Natural killer cell (primary cell): ENCODE measurements around the gene PADI2. TPM values are rescaled to one million over a fixed set of nuclear protein-coding genes. Genes with fewer than 3 reads are reported as not detected.

ENCODE experiments used
- ATAC-seq, 3 donors: fragments of 150-1000 bp in 2 of 3; fragments of 200-7000 bp in 1 of 3; cut with Tn5 transposase; 1 replicate in 1 of 3; 2 replicates in 2 of 3; pipeline ENCODE4 v1.10.0; 2021; ENCODE audit warnings: mild to moderate bottlenecking in 2 of 3, moderate library complexity in 2 of 3
- DNase-seq, 2 donors: peaks; one replicate each; pipeline versions ENCODE4 v3.0.0 to v3.0.0-alpha.2; 2013 to 2021; ENCODE audit warnings: mixed read lengths in 1 of 2
- H3K27ac ChIP-seq: one replicate; pipeline ENCODE4 v1.5.1; 2013; ENCODE audit warnings: mild to moderate bottlenecking, low read length
- H3K27me3 ChIP-seq: one replicate; pipeline ENCODE4 v1.6.1; 2013; ENCODE audit warnings: low read length; ENCODE audit not compliant: control insufficient read depth, insufficient read depth
- H3K36me3 ChIP-seq: one replicate; pipeline ENCODE4 v1.6.1; 2013; ENCODE audit warnings: low read length; ENCODE audit not compliant: control insufficient read depth, insufficient read depth
- H3K4me1 ChIP-seq: one replicate; pipeline ENCODE4 v1.6.1; 2013; ENCODE audit warnings: low read length; ENCODE audit not compliant: control insufficient read depth, insufficient read depth
- H3K4me3 ChIP-seq: one replicate; pipeline ENCODE4 v1.5.1; 2013; ENCODE audit warnings: low read length
- H3K9me3 ChIP-seq: one replicate; pipeline ENCODE4 v1.6.1; 2013; ENCODE audit warnings: low read length; ENCODE audit not compliant: control insufficient read depth, insufficient read depth
- H3K27ac Mint-ChIP-seq, 2 donors: one replicate each; pipeline ENCODE4 v1.8.0; 2022; ENCODE audit warnings: mild to moderate bottlenecking in 2 of 2, mixed read lengths in 2 of 2, moderate library complexity in 1 of 2
- H3K27me3 Mint-ChIP-seq, 2 donors: one replicate each; pipeline ENCODE4 v1.8.0; 2022; ENCODE audit warnings: low read depth in 2 of 2, mixed read lengths in 2 of 2
- H3K36me3 Mint-ChIP-seq: one replicate; pipeline ENCODE4 v1.8.0; 2022; ENCODE audit warnings: mixed read lengths
- H3K4me1 Mint-ChIP-seq, 2 donors: one replicate each; pipeline ENCODE4 v1.8.0; 2022; ENCODE audit warnings: mixed read lengths in 2 of 2
- H3K4me3 Mint-ChIP-seq: one replicate; pipeline ENCODE4 v1.8.0; 2022; ENCODE audit warnings: mild to moderate bottlenecking, moderate library complexity, mixed read lengths
- H3K9me3 Mint-ChIP-seq, 2 donors: one replicate each; pipeline ENCODE4 v1.8.0; 2022; ENCODE audit warnings: mixed read lengths in 2 of 2
- CTCF ChIP-seq: fragments of 200-600 bp; IDR thresholded peaks from one replicate; pipeline ENCODE4 v1.8.0; 2022; ENCODE audit warnings: antibody characterized with exemption
- WGBS: methylation state at CpG from one replicate; pipeline ENCODE4 v1.1.7; 2013; ENCODE audit warnings: missing lambda C conversion rate; ENCODE audit not compliant: insufficient coverage; 5-methylcytosine and 5-hydroxymethylcytosine counted together
- intact Hi-C: fragments of 100-400 bp; cut with micrococcal nuclease; formaldehyde crosslinking; loops from one replicate; pipeline ENCODE4 v1.14.2; 2022
- total RNA-seq, 4 donors: library from RNA; stranded (reverse); fragments of 120-200 nt in 1 of 4; gene quantifications; one replicate each; pipeline versions ENCODE4 v1.2.3 to v1.2.4, GENCODE V29; 2013 to 2022

PADI2 gene
- total RNA-seq, 3 donors from 2014 or later (not counting 1 experiment from before 2014, with no cell fraction given) = 0.56 to 2.5 (median 0.88) TPM

- intact Hi-C loops = loop anchor here (5.0 kb wide), 1 partner anchor 146 kb away; no protein-coding TSS in a partner anchor
- Histone ChIP-seq H3K27me3 (no peaks in the 10 kb centered on the region), H3K9me3 (no peaks in the 10 kb centered on the region), H3K4me3 (peak overlapping the region; percentile 68), H3K4me1 (peaks cover 12% of the 10 kb centered on the region), H3K27ac (peak overlapping the region; percentile 76), H3K36me3 (peaks cover 14% of the 10 kb centered on the region)
- peaks cover 2 to 3% of the 10 kb centered on the region in 2 donors for H3K27me3 Mint-ChIP-seq
- ATAC-seq (no peak), DNase-seq (no peak)
- no peak for TF ChIP-seq CTCF
- peak overlapping the region; percentile 97 to 98 for H3K27ac Mint-ChIP-seq
- peak overlapping the region; percentile 99 for H3K4me3 Mint-ChIP-seq
- peaks cover 7 to 22% of the 10 kb centered on the region in 2 donors for H3K4me1 Mint-ChIP-seq
- no peaks in the 10 kb centered on the region for H3K9me3 Mint-ChIP-seq
- no peaks in the 10 kb centered on the region for H3K36me3 Mint-ChIP-seq
- 10% methylated on average over 12 of the region's 12 CpGs for WGBS
Measured at GRCh38 chr1:17053086-17053684, 66.1 kb downstream of the PADI2 start.

- Histone ChIP-seq H3K9me3 (no peaks in the 10 kb centered on the region), H3K27me3 (no peaks in the 10 kb centered on the region), H3K36me3 (peaks cover 14% of the 10 kb centered on the region), H3K27ac (peak overlapping the region; percentile 76), H3K4me3 (no peak overlapping the region), H3K4me1 (peaks cover 12% of the 10 kb centered on the region)
- Mint-ChIP-seq H3K4me3 (peak overlapping the region; percentile 99), H3K36me3 (no peaks in the 10 kb centered on the region), H3K27ac (peak overlapping the region; percentile 97 to 98), H3K27me3 (no peaks in the 10 kb centered on the region), H3K4me1 (peaks cover 7 to 22% of the 10 kb centered on the region in 2 donors), H3K9me3 (no peaks in the 10 kb centered on the region)
- ATAC-seq = no peak
- no peak for DNase-seq
- no peak for TF ChIP-seq CTCF
- intact Hi-C loops = loop anchor here (5.0 kb wide), 1 partner anchor 145 kb away; no protein-coding TSS in a partner anchor
Measured at GRCh38 chr1:17052641-17053040, 66.6 kb downstream of the PADI2 start.

DNA sequence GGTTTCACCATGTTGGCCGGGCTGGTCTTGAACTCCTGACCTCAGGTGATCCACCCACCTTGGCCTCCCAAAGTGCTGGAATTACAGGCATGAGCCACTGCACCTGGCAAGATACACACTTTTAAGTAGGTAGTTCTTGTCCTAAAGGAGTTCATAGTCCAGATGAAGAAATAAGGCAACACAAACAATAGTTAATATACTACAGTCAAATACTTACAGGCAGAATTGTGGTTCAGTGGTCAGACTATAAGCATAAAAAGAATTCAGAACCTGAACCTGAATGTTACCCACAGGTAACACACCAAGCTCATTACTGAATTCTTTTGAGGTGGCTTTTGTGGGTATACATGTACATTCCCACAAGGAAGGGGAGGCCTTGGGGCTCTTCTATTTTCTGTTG is 67.2 kb downstream of the PADI2 start:
- Histone ChIP-seq H3K36me3 (peaks cover 14% of the 10 kb centered on the region), H3K9me3 (no peaks in the 10 kb centered on the region), H3K27me3 (no peaks in the 10 kb centered on the region), H3K4me3 (no peak overlapping the region), H3K4me1 (peaks cover 12% of the 10 kb centered on the region), H3K27ac (no peak overlapping the region)
- no peak overlapping the region for H3K4me3 Mint-ChIP-seq
- DNase-seq (no peak), ATAC-seq (no peak)
- no peak for TF ChIP-seq CTCF
- H3K9me3 Mint-ChIP-seq = no peaks in the 10 kb centered on the region
- H3K4me1 Mint-ChIP-seq = peaks cover 7 to 22% of the 10 kb centered on the region in 2 donors
- H3K36me3 Mint-ChIP-seq = no peaks in the 10 kb centered on the region
- H3K27ac Mint-ChIP-seq = peak overlapping the region; percentile 97 to 98
- intact Hi-C loops = loop anchor here (5.0 kb wide), 1 partner anchor 145 kb away; no protein-coding TSS in a partner anchor
- H3K27me3 Mint-ChIP-seq = no peaks in the 10 kb centered on the region
- 100% methylated on average over 1 of the region's 1 CpG for WGBS

DNA sequence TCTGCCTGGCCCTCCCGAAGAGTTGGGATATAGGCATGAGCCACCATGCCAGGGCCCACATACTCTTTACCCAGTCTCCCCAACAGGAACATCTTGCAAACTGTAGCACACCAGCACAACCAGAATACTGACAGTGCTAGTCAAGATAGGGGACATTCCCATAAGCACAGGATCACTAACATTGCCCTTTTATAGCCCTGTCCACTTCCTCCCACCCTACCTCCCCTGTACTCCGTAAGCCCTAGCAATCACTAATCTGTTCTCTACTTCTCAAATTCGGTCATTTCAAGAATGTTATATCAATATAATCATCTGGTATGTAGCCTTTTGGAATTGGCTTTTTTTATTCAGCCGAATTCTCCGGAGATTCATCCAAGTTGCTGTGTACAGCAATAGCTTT is 71.3 kb downstream of the PADI2 start:
- H3K36me3 Mint-ChIP-seq = no peaks in the 10 kb centered on the region
- H3K4me3 Mint-ChIP-seq = no peak overlapping the region
- no peak for DNase-seq
- Histone ChIP-seq H3K27ac (no peak overlapping the region), H3K36me3 (peaks cover 32% of the 10 kb centered on the region), H3K4me3 (no peak overlapping the region), H3K27me3 (no peaks in the 10 kb centered on the region), H3K9me3 (no peaks in the 10 kb centered on the region), H3K4me1 (peaks cover 2% of the 10 kb centered on the region)
- no peaks in the 10 kb centered on the region for H3K27me3 Mint-ChIP-seq
- WGBS = 90% methylated on average over 4 of the region's 5 CpGs
- no peak for TF ChIP-seq CTCF
- no peaks in the 10 kb centered on the region for H3K9me3 Mint-ChIP-seq
- intact Hi-C loops = no loop called here
- peaks cover 5 to 24% of the 10 kb centered on the region in 2 donors for H3K4me1 Mint-ChIP-seq
- no peak overlapping the region for H3K27ac Mint-ChIP-seq
- ATAC-seq = no peak
